ENCODE data around the gene RAX. TPM values are rescaled to one million over a fixed set of nuclear protein-coding genes. Genes with fewer than 3 reads are reported as not detected.

The RAX gene
- total RNA-seq, 1 experiment from 2014 or later = 0.37 TPM

GRCh38 chr18:59266886-59267502, 6.3 kb downstream of the RAX start:
- Histone ChIP-seq H4K5ac (ENCODE audit: insufficient read length, low read depth, low read length) (no peak overlapping the region), H2BK12ac (ENCODE audit: insufficient read length, low read depth, low read length) (no peak overlapping the region), H3K9ac (ENCODE audit: extremely low read depth, insufficient read length, low read length) (no peak overlapping the region), H4K20me1 (ENCODE audit: control insufficient read depth, insufficient read depth, insufficient read length) (no peaks in the 10 kb centered on the region), H3K79me2 (ENCODE audit: insufficient read depth, low read length) (no peaks in the 10 kb centered on the region), H3K79me1 (ENCODE audit: insufficient read depth, low read depth, low read length, poor library complexity, severe bottlenecking) (no peaks in the 10 kb centered on the region), H3K9me3 (ENCODE audit: control insufficient read depth, low read depth, low read length) (no peaks in the 10 kb centered on the region), H3T11ph (ENCODE audit: low read length) (no peak overlapping the region), H3K18ac (ENCODE audit: insufficient read length, low read depth, low read length) (no peak overlapping the region), H2BK20ac (ENCODE audit: low read depth, low read length, poor library complexity, severe bottlenecking) (no peak overlapping the region), H3K4me2 (ENCODE audit: insufficient read depth, insufficient read length, low read length) (peak overlapping the region; percentile 41), H3K27me3 (ENCODE audit: insufficient read depth, low read length) (peaks cover 86% of the 10 kb centered on the region), H3K4ac (ENCODE audit: low read depth, low read length) (no peak overlapping the region), H4K8ac (replicated peaks; ENCODE audit: insufficient read length, low read depth, low read length) (no peak overlapping the region), H2BK5ac (ENCODE audit: insufficient read length, low read length) (no peak overlapping the region), H3K4me1 (ENCODE audit: insufficient read depth, low read length) (peaks cover 4% of the 10 kb centered on the region; the same call in 1 of the 2 replicates), H3K27ac (ENCODE audit: insufficient read length, low read depth, low read length) (no peak overlapping the region), H2AK5ac (ENCODE audit: insufficient read length, low read length) (no peak overlapping the region), H3K23me2 (ENCODE audit: insufficient read length, low read depth, low read length, poor library complexity, severe bottlenecking) (peaks cover 14% of the 10 kb centered on the region), H2AFZ (ENCODE audit: low read length) (no peak overlapping the region), H2BK120ac (ENCODE audit: low read depth, low read length, poor library complexity, severe bottlenecking) (no peak overlapping the region), H3K14ac (ENCODE audit: insufficient read depth, low read length) (no peak overlapping the region), H2BK15ac (ENCODE audit: low read depth, low read length) (no peak overlapping the region), H3K56ac (ENCODE audit: insufficient read length, low read depth, low read length) (no peak overlapping the region), H3K23ac (ENCODE audit: insufficient read length, low read depth, low read length) (no peak overlapping the region), H4K91ac (ENCODE audit: insufficient read length, low read depth, low read length) (no peak overlapping the region)
- peaks cover 98% of the 10 kb centered on the region for H3K27me3 Mint-ChIP-seq (ENCODE audit: low read depth)
- no peak overlapping the region for H3K27ac Mint-ChIP-seq
- no peak for DNase-seq
- no CpG with 5 or more reads among the region's 10 CpGs for WGBS (ENCODE audit: extremely low coverage, insufficient read length, low lambda C conversion rate)
- H3K36me3 Mint-ChIP-seq (ENCODE audit: insufficient read depth in 1 of 3, low read depth in 3 of 3) = no peaks in the 10 kb centered on the region; a peak in 1 of 7 replicates
- H3K9me3 Mint-ChIP-seq = peaks cover 0 to under 1% of the 10 kb centered on the region in 2 experiments; a peak in 2 of 5 replicates
- H3K4me1 Mint-ChIP-seq = peaks cover 25 to 36% of the 10 kb centered on the region in 2 experiments
- TF ChIP-seq, protein P1, sequence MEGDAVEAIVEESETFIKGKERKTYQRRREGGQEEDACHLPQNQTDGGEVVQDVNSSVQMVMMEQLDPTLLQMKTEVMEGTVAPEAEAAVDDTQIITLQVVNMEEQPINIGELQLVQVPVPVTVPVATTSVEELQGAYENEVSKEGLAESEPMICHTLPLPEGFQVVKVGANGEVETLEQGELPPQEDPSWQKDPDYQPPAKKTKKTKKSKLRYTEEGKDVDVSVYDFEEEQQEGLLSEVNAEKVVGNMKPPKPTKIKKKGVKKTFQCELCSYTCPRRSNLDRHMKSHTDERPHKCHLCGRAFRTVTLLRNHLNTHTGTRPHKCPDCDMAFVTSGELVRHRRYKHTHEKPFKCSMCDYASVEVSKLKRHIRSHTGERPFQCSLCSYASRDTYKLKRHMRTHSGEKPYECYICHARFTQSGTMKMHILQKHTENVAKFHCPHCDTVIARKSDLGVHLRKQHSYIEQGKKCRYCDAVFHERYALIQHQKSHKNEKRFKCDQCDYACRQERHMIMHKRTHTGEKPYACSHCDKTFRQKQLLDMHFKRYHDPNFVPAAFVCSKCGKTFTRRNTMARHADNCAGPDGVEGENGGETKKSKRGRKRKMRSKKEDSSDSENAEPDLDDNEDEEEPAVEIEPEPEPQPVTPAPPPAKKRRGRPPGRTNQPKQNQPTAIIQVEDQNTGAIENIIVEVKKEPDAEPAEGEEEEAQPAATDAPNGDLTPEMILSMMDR (conservative IDR thresholded peaks at IDR 0.05) = no peak
- H3K4me3 Mint-ChIP-seq = peak overlapping the region; percentile 56 to 71; a peak in 3 of 5 replicates
